ENCODE measurements around the gene IRF2BP2.

- TF ChIP-seq, protein P1, sequence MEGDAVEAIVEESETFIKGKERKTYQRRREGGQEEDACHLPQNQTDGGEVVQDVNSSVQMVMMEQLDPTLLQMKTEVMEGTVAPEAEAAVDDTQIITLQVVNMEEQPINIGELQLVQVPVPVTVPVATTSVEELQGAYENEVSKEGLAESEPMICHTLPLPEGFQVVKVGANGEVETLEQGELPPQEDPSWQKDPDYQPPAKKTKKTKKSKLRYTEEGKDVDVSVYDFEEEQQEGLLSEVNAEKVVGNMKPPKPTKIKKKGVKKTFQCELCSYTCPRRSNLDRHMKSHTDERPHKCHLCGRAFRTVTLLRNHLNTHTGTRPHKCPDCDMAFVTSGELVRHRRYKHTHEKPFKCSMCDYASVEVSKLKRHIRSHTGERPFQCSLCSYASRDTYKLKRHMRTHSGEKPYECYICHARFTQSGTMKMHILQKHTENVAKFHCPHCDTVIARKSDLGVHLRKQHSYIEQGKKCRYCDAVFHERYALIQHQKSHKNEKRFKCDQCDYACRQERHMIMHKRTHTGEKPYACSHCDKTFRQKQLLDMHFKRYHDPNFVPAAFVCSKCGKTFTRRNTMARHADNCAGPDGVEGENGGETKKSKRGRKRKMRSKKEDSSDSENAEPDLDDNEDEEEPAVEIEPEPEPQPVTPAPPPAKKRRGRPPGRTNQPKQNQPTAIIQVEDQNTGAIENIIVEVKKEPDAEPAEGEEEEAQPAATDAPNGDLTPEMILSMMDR (IDR thresholded peaks at IDR 0.05): no peak
- no peak for TF ChIP-seq EZH2 (IDR thresholded peaks at IDR 0.05; ENCODE audit: borderline replicate concordance, insufficient read depth, low read depth, low read length, poor library complexity, severe bottlenecking)
Measured at GRCh38 chr1:234601301-234602017, 8.5 kb downstream of the IRF2BP2 start.
